Ascending aorta (tissue), 2 donors: ENCODE measurements around the gene LRRC75A. TPM values are rescaled to one million over a fixed set of nuclear protein-coding genes. Genes with fewer than 3 reads are reported as not detected.
"Not testable (repeated sequence)": the region's sequence is repeated elsewhere in the genome, so short reads cannot be mapped to it uniquely, and the experiment has no call there.

Experiments
- DNase-seq, 2 donors: peaks; one replicate each; pipeline ENCODE4 v3.0.0-alpha.2; 2019; ENCODE audit warnings: low spot score in 2 of 2
- H3K27ac ChIP-seq, 2 donors: fragments of 200-600 bp; sonication (generic); one replicate each; pipeline ENCODE4 v1.5.1; 2016 to 2017; ENCODE audit warnings: mild to moderate bottlenecking in 1 of 2
- H3K27me3 ChIP-seq: fragments of 200-600 bp; sonication (generic); one replicate; pipeline ENCODE4 v1.5.1; 2017
- H3K36me3 ChIP-seq, 2 donors: fragments of 200-600 bp; sonication (generic); one replicate each; pipeline ENCODE4 v1.5.1; 2016
- H3K4me1 ChIP-seq, 2 donors: fragments of 200-600 bp; sonication (generic); one replicate each; pipeline ENCODE4 v1.5.1; 2016 to 2017; ENCODE audit warnings: mild to moderate bottlenecking in 1 of 2
- H3K4me3 ChIP-seq, 2 donors: fragments of 200-600 bp; sonication (generic); one replicate each; pipeline ENCODE4 v1.5.1; 2016 to 2017; ENCODE audit warnings: mild to moderate bottlenecking in 1 of 2
- H3K9me3 ChIP-seq, 2 donors: fragments of 200-600 bp; sonication (generic); one replicate each; pipeline ENCODE4 v1.5.1; 2016
- intact Hi-C: fragments of 100-400 bp; cut with DNase I; formaldehyde crosslinking; loops from one replicate; pipeline ENCODE4 v1.15.1; 2023
- total RNA-seq: library from RNA; depleted of rRNA; stranded (reverse); fragments of >200 nt; gene quantifications from one replicate; pipeline ENCODE4 v1.1.0, GENCODE V29; 2016
- TF ChIP-seq, protein P1 (sequence below), 3 experiments: fragments of 200-600 bp in 2 of 3; fragments of 450-650 bp in 1 of 3; sonication (generic) in 2 of 3; IDR thresholded peaks; one replicate each; pipeline ENCODE4 v1.5.1; 2016 to 2019; ENCODE audit warnings: antibody characterized with exemption in 3 of 3, mild to moderate bottlenecking in 1 of 3, moderate library complexity in 1 of 3

LRRC75A gene
- total RNA-seq, 1 donor from 2014 or later = 1.2 TPM

DNA sequence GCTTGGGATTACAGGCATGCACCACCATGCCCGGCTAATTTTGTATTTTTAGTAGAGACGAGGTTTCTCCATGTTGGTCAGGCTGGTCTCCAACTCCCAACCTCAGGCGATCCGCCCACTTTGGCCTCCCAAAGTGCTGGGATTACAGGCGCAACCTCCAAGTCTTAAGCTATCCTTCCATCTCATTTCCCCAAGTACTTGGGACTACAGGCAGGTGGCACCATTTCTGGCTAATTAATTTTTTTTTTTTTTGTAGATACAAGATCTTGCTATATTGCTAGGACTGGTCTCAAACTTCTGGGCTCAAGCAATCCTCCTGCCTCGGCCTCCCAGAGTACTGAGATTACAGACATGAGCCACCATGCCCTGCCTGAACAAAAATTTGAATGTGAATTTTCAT, 33.6 kb upstream of the LRRC75A start:
- not testable (repeated sequence) for H3K9me3 ChIP-seq, H3K36me3 ChIP-seq, H3K27me3 ChIP-seq, H3K4me1 ChIP-seq, H3K27ac ChIP-seq, DNase-seq, H3K4me3 ChIP-seq
- intact Hi-C loops = loop anchor here (10.0 kb wide), 1 partner anchor 241 kb away; no protein-coding TSS in a partner anchor
- TF ChIP-seq, protein P1, sequence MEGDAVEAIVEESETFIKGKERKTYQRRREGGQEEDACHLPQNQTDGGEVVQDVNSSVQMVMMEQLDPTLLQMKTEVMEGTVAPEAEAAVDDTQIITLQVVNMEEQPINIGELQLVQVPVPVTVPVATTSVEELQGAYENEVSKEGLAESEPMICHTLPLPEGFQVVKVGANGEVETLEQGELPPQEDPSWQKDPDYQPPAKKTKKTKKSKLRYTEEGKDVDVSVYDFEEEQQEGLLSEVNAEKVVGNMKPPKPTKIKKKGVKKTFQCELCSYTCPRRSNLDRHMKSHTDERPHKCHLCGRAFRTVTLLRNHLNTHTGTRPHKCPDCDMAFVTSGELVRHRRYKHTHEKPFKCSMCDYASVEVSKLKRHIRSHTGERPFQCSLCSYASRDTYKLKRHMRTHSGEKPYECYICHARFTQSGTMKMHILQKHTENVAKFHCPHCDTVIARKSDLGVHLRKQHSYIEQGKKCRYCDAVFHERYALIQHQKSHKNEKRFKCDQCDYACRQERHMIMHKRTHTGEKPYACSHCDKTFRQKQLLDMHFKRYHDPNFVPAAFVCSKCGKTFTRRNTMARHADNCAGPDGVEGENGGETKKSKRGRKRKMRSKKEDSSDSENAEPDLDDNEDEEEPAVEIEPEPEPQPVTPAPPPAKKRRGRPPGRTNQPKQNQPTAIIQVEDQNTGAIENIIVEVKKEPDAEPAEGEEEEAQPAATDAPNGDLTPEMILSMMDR (IDR thresholded peaks at IDR 0.05) = peak in 2 of 3 experiments; percentile 1 to 9

DNA sequence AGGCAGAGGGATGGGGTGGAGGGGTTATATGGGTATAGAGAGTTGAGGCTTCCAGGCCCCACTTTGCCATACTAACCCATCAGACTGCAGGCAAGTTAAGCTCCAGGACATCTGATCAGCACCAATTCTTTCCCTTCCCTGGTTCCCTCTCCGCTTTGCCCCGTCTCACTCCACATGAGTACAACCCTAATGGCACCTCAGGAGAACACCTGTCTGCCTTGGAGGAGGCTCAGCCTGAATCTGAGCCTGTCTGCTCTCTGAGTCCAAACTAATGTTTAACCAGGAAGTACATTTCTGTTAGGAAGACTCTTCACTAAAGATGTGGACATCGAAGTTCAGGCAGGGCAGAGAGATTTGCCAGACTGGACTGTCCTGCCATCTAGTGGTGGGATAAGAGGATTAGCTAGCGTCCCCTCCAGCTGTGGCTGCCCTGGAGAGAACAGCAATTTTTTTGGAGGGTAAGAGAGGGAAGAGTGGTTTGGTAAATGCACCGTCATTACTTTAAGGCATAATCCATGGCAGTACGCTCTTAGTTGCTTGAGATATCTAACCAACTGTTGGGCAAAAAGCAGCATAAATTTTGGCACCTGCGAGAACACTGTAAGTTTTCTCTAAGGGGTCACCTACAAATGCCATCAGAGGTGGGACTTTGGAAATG, 29.2 kb upstream of the LRRC75A start:
- intact Hi-C loops = loop anchor here (1.0 to 10.0 kb wide), 6 partner anchors 34 to 236 kb away; partner anchors contain the start of gene UBB
- no peaks in the 10 kb centered on the region for H3K36me3 ChIP-seq
- H3K27ac ChIP-seq = no peak overlapping the region
- DNase-seq = peak in 1 of 2 donors; percentile 87
- H3K4me3 ChIP-seq = no peak overlapping the region
- H3K9me3 ChIP-seq = no peaks in the 10 kb centered on the region
- peaks cover 0 to 8% of the 10 kb centered on the region in 2 donors for H3K4me1 ChIP-seq
- TF ChIP-seq, protein P1 (IDR thresholded peaks at IDR 0.05) = peak; percentile 88 to 90 (median 89)
- no peaks in the 10 kb centered on the region for H3K27me3 ChIP-seq

DNA sequence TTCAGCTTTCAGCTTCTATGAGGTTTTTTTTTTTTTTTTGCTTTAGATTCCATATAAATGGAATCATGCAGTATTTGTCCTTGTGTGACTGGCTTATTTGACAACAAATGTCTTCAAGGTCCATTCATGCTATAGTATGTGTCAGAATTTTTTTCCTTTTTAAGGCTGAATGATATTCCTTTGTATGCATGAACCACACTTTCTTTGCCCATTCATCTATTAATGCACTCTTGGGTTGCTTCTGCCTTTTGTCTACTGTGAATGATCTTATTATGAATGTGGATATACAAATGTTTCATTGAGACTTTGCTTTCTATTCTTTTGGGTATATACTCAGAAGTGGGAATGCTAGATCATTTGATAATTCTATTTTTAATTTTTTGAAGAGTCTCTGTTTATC, 27.0 kb upstream of the LRRC75A start:
- no peaks in the 10 kb centered on the region for H3K36me3 ChIP-seq
- DNase-seq = no peak
- H3K4me3 ChIP-seq = no peak overlapping the region
- no peak overlapping the region for H3K27ac ChIP-seq
- TF ChIP-seq, protein P1 (IDR thresholded peaks at IDR 0.05) = no peak
- no peaks in the 10 kb centered on the region for H3K9me3 ChIP-seq
- H3K4me1 ChIP-seq = no peaks in the 10 kb centered on the region
- no peaks in the 10 kb centered on the region for H3K27me3 ChIP-seq
- intact Hi-C loops = no loop called here

DNA sequence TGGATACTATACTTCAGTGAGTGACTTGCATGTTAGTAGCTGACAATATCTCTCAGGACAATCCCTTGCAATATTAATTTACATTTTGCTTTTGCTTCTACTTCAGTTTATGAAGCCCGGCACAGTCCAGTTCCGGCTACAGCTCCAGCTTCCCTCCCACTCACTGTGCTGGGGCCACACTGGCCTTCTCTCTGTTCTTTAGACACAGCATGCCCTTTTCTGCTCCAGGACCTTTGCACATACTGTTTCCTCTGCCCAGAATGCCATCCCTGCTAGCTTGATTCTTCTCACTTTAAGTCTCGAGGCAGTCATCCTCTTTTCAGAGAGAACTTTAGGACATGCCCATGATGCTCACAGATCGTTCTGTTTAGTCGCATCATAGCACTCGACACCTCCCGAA, 25.5 kb upstream of the LRRC75A start:
- Histone ChIP-seq H3K27ac (no peak overlapping the region), H3K4me3 (no peak overlapping the region), H3K36me3 (no peaks in the 10 kb centered on the region), H3K9me3 (no peaks in the 10 kb centered on the region), H3K4me1 (no peaks in the 10 kb centered on the region), H3K27me3 (no peaks in the 10 kb centered on the region)
- intact Hi-C loops = no loop called here
- TF ChIP-seq, protein P1 (IDR thresholded peaks at IDR 0.05) = no peak
- no peak for DNase-seq

DNA sequence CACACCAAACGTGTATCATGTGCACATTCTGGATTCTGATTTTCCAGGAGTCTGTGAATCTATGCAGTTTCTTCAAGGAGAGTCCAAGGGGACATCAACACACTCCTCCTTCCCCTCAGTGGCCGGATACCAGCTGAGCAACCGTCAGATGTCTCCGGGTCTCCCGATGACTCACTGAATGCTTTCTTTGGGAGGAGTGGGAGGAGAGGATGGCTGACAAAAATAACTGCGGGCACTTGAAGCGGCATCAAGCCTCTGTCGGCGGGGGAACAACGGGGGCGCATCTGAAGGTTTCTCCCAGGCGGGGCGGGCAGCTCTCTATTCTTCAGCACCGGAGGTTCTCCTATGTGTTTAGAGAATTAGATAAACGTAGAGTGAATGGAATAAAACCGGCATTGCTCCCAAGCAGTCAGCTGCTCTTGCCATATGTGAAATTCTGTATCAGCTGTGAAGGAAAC, 24.6 kb upstream of the LRRC75A start:
- Histone ChIP-seq H3K4me1 (no peaks in the 10 kb centered on the region), H3K27ac (no peak overlapping the region), H3K36me3 (no peaks in the 10 kb centered on the region), H3K27me3 (no peaks in the 10 kb centered on the region), H3K9me3 (no peaks in the 10 kb centered on the region), H3K4me3 (peak overlapping the region in 1 of 2 donors; percentile 31)
- peak in 1 of 2 donors; percentile 73 for DNase-seq
- TF ChIP-seq, protein P1 (IDR thresholded peaks at IDR 0.05) = no peak
- intact Hi-C loops = no loop called here
